Panc1 (cell line): ENCODE results near the gene VWA5B1. TPM values are rescaled to one million over a fixed set of nuclear protein-coding genes. Genes with fewer than 3 reads are reported as not detected.

Source experiments
- ATAC-seq: fragments of 200-7000 bp; cut with Tn5 transposase; 2 replicates; pipeline ENCODE4 v1.9.1; 2020; ENCODE audit warnings: mild to moderate bottlenecking, moderate library complexity
- BruUV-seq: library from RNA; stranded (reverse); fragments of 400-500 nt; replicated peaks from 2 replicates; lab custom pipeline; 2021; lab: Mats Ljungman, UMichigan
- CTCF ChIA-PET: fragments of 300-600 bp; sonication (Branson Sonifier 250); formaldehyde crosslinking; loops from one replicate; lab custom pipeline; 2022; ENCODE audit warnings: antibody characterized with exemption; lab: Charles Lee
- POLR2A ChIA-PET: fragments of 300-600 bp; sonication (Branson Sonifier 250); formaldehyde crosslinking; loops from one replicate; lab custom pipeline; 2022; ENCODE audit warnings: antibody characterized with exemption; lab: Charles Lee
- DNase-seq: peaks from one replicate; pipeline ENCODE4 v3.0.0-alpha.2; 2010; ENCODE audit warnings: low read depth, low spot score
- H3K27ac ChIP-seq: 2 replicates; pipeline ENCODE4 v1.5.1; 2011; ENCODE audit warnings: mild to moderate bottlenecking, low read length, inconsistent platforms
- H3K27me3 ChIP-seq: fragments of 200-500 bp; sonication (Bioruptor generic); 2 replicates; pipeline ENCODE4 v1.6.0; 2014; ENCODE audit warnings: low read length, inconsistent platforms; ENCODE audit not compliant: control insufficient read depth, insufficient read depth
- H3K36me3 ChIP-seq: fragments of 200-500 bp; sonication (Bioruptor generic); 2 replicates; pipeline ENCODE4 v1.5.1; 2014; ENCODE audit warnings: inconsistent platforms, mild to moderate bottlenecking, low read length, moderate library complexity; ENCODE audit not compliant: control insufficient read depth, insufficient read depth
- H3K4me1 ChIP-seq: 2 replicates; pipeline ENCODE4 v1.5.1; 2011; ENCODE audit warnings: inconsistent platforms, mild to moderate bottlenecking, low read length, moderate library complexity; ENCODE audit not compliant: control insufficient read depth, insufficient read depth
- H3K4me3 ChIP-seq, 2 experiments: 2 replicates each; pipeline ENCODE4 v1.5.1; 2011 to 2012; ENCODE audit warnings: low read depth in 2 of 2, low read length in 2 of 2, mild to moderate bottlenecking in 2 of 2, inconsistent platforms in 1 of 2, moderate library complexity in 1 of 2
- H3K9me3 ChIP-seq: fragments of 200-500 bp; sonication (Bioruptor generic); 2 replicates; pipeline ENCODE4 v1.5.1; 2014; ENCODE audit warnings: low read depth, mild to moderate bottlenecking, inconsistent platforms, low read length, moderate library complexity; ENCODE audit not compliant: control insufficient read depth, insufficient read depth
- SIN3A ChIP-seq: IDR thresholded peaks from 2 replicates; pipeline ENCODE4 v1.6.1; 2012; ENCODE audit warnings: low read depth, mild to moderate bottlenecking, low read length, moderate library complexity, borderline replicate concordance; ENCODE audit not compliant: insufficient read depth
- TCF7L2 ChIP-seq: IDR thresholded peaks from 2 replicates; pipeline ENCODE4 v1.6.1; 2011; ENCODE audit warnings: mild to moderate bottlenecking, low read depth, low read length, inconsistent platforms
- in situ Hi-C: cut with HindIII; loops from 2 replicates; pipeline ENCODE4 v1.10.0; 2016; ENCODE audit warnings: low sequenced_read_pairs, low pct_unique_long_range_greater_than_20kb
- intact Hi-C: fragments of 100-400 bp; cut with micrococcal nuclease; formaldehyde crosslinking; loops from one replicate; pipeline ENCODE4 v1.10.0; 2022; ENCODE audit not compliant: unreplicated experiment
- total RNA-seq: library from RNA; stranded (reverse); gene quantifications from one replicate; pipeline ENCODE4 v1.2.1, GENCODE V29; 2021; ENCODE audit not compliant: unreplicated experiment
- TF ChIP-seq, protein P1 (sequence below), 2 experiments: IDR thresholded peaks; 2 replicates each; pipeline ENCODE4 v1.6.1; 2011 to 2012; ENCODE audit warnings: low read depth in 2 of 2, control low read depth in 1 of 2, low read length in 1 of 2, mild to moderate bottlenecking in 1 of 2, moderate library complexity in 1 of 2; ENCODE audit not compliant: insufficient read depth in 1 of 2

VWA5B1 gene
- total RNA-seq, 1 experiment from 2014 or later = not detected

DNA sequence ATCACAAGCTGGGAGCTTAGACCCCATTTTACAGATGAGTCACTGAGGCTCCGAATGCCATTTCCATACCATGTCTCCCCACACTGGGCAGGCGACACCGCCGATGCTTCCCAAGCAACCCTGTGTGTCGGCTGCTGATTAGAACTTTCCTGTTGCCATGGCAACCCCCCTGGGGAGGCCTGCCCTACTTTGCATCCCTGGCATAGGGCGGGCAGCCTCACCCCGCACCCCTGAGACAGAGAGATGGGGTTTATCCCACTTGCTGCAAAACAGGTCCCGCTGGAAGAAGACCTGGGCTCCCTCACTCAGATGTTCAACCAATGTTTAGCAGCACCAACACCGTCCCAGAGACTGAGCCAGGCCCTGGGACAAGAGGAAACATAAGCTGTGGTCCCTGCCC is 113.8 kb downstream of the VWA5B1 start:
- in situ Hi-C loops = no loop called here
- POLR2A ChIA-PET = no interaction called here
- BruUV-seq = no TSS peak
- intact Hi-C loops = no loop called here
- H3K4me1 ChIP-seq = no peaks in the 10 kb centered on the region
- ATAC-seq (no peak), DNase-seq (no peak)
- TF ChIP-seq TCF7L2 = no peak
- TF ChIP-seq, protein P1, sequence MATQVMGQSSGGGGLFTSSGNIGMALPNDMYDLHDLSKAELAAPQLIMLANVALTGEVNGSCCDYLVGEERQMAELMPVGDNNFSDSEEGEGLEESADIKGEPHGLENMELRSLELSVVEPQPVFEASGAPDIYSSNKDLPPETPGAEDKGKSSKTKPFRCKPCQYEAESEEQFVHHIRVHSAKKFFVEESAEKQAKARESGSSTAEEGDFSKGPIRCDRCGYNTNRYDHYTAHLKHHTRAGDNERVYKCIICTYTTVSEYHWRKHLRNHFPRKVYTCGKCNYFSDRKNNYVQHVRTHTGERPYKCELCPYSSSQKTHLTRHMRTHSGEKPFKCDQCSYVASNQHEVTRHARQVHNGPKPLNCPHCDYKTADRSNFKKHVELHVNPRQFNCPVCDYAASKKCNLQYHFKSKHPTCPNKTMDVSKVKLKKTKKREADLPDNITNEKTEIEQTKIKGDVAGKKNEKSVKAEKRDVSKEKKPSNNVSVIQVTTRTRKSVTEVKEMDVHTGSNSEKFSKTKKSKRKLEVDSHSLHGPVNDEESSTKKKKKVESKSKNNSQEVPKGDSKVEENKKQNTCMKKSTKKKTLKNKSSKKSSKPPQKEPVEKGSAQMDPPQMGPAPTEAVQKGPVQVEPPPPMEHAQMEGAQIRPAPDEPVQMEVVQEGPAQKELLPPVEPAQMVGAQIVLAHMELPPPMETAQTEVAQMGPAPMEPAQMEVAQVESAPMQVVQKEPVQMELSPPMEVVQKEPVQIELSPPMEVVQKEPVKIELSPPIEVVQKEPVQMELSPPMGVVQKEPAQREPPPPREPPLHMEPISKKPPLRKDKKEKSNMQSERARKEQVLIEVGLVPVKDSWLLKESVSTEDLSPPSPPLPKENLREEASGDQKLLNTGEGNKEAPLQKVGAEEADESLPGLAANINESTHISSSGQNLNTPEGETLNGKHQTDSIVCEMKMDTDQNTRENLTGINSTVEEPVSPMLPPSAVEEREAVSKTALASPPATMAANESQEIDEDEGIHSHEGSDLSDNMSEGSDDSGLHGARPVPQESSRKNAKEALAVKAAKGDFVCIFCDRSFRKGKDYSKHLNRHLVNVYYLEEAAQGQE (IDR thresholded peaks at IDR 0.05; ENCODE audit: insufficient read depth in 1 of 2, low read depth in 2 of 2, low read length in 1 of 2) = no peak
- TF ChIP-seq SIN3A = no peak
- no peak overlapping the region for H3K27ac ChIP-seq
- H3K36me3 ChIP-seq = no peaks in the 10 kb centered on the region
- no peak overlapping the region for H3K4me3 ChIP-seq
- H3K27me3 ChIP-seq = peaks cover 5% of the 10 kb centered on the region; the same call in 1 of the 2 replicates
- no peaks in the 10 kb centered on the region for H3K9me3 ChIP-seq
- CTCF ChIA-PET = no interaction called here

Other genes starting within 250 kb of the VWA5B1 start
- not detected for gene PLA2G5, start 220.7 kb upstream of the VWA5B1 start, total RNA-seq
- gene PLA2G2D, start 171.3 kb upstream of the VWA5B1 start, total RNA-seq = not detected
- not detected for gene PLA2G2F, start 151.6 kb upstream of the VWA5B1 start, total RNA-seq
- 0.05 TPM for gene UBXN10, start 104.8 kb upstream of the VWA5B1 start, total RNA-seq
- gene PLA2G2C, start 104.4 kb upstream of the VWA5B1 start, total RNA-seq = not detected
- gene CAMK2N1, start 195.3 kb downstream of the VWA5B1 start, total RNA-seq = 4.4 TPM
- 39.4 TPM for gene MUL1, start 217.3 kb downstream of the VWA5B1 start, total RNA-seq